SK-N-MC (cell line): ENCODE results near the gene RAB9B.

Source experiments
- EZH2 ChIP-seq: fragments of 200-600 bp; sonication (generic); IDR thresholded peaks from one replicate; pipeline ENCODE4 v1.6.1; 2017; ENCODE audit warnings: antibody characterized with exemption
- POLR2AphosphoS5 ChIP-seq: IDR thresholded peaks from 2 replicates; pipeline ENCODE4 v1.6.1; 2012; ENCODE audit warnings: mild to moderate bottlenecking, low read depth, low read length, borderline replicate concordance

- TF ChIP-seq POLR2AphosphoS5: no peak
- TF ChIP-seq EZH2: no peak
Measured at GRCh38 chrX:103831342-103831802, 685 bp downstream of the RAB9B start.
